HG03108 (cell line): Measurements from ENCODE around the gene LRRC42.
"Not testable (repeated sequence)": the region's sequence is repeated elsewhere in the genome, so short reads cannot be mapped to it uniquely, and the experiment has no call there.

Experiments
- ATAC-seq: cut with Tn5 transposase; IDR thresholded peaks from one replicate; pipeline ENCODE4 v1.9.1; 2021; ENCODE audit warnings: moderate library complexity; ENCODE audit not compliant: unreplicated experiment

LRRC42 gene

DNA sequence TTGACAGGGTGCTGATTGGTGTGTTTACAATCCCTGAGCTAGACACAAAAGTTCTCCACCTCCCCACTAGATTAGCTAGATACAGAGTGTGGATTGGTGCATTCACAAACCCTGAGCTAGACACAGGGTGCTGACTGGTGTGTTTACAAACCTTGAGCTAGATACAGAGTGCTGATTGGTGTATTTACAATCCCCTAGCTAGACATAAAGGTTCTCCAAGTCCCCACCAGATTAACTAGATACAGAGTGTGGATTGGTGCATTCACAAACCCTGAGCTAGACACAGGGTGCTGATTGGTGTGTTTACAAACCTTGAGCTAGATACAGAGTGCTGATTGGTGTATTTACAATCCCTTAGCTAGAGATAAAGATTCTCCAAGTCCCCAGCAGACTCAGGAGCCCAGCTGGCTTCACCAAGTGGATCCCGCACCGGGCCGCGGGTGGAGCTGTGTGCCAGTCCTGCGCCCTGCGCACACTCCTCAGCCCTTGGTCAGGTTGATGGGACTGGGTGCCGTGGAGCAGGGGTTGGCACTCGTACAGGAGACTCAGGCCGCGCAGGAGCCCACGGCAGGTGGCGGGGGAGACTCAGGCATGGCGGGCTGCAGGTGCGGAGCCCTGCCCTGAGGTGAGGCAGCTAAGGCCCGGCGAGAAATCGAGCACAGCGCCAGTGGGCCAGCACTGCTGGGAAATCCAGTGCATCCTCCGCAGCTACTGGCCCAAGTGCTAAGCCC, 57.8 kb downstream of the LRRC42 start:
- not testable (repeated sequence) for ATAC-seq

DNA sequence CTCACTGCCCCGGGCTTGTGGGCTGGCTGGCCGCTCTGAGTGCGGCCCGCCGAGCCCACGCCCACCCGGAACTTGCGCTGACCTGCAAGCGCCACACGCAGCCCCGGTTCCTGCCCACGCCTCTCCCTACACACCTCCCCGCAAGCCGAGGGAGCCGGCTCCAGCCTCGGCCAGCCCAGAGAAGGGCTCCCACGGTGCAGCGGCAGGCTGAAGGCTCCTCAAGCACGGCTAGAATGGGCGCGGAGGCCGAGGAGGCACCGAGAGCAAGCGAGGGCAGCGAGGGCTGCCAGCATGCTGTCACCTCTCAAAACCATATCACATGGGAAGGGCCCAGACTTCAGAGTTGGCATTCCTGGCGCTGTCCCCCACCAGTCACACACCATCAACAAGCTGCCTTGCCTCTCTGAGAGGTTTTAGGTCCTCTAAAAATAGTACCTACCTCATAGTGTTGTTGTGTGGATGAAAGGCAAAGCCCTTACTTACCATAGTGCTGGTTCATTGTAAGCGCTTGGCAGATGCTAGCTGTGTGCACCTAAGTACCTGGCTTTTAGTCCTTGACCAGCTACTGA, 58.4 kb downstream of the LRRC42 start:
- ATAC-seq, result no peak

DNA sequence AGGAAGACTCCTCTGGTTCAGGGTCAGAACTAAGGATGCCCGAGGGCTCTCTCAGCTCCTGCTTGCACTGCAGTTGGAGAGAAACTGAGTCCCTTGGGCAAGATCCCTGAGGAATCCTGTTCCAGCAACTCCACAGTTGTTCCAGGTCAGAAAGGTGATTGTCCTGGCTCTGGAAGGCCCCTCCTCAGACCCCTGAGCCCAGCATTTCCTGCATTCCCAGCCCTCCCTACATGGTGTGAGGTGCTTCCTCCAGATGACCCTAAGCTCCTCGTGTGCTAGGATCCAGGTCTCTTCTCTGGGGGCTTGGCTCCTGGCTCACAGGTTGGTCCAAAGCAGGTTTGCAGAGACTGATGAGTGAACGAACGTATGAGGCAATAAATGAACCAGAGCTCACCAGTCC, 60.4 kb downstream of the LRRC42 start:
- ATAC-seq, result no peak

DNA sequence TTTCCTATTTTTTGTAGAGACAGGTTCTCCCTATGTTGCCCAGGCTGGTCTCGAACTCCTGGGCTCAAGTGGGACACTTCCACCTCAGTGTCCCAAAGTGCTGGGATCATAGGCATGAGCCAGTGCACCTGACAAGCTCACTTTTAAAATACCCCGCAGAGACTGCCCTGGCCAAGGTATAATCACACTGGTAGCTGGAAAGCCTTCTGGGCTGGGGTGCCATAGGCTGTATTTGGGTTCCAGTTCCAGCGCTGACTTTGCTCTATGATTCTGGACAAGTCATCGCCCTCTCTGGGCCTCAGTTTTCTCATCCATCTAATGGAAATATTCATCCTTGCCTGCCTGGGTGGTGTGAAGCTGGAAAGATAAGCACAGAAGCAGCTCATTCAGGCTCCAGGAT, 61.5 kb downstream of the LRRC42 start:
- no peak for ATAC-seq

DNA sequence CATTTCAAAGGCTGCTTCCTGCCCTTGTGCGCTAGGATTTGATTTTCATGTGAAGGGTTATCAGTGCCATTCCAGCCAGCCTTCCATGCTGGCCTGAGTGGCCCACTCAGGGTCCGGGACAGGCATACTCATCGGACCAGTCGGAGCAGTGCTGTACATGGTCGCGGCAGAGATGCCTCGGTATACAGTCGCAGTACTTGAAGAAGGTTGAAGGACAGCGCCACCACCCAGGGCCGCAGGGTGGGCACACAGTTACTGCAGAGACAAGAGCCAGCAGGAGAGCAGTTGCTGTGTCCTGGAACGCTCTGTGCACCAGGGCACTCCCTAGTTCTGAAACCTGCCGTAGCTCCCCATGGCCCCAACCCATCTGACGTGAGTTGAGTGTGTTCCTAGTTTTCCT, 62.7 kb downstream of the LRRC42 start:
- no peak for ATAC-seq

DNA sequence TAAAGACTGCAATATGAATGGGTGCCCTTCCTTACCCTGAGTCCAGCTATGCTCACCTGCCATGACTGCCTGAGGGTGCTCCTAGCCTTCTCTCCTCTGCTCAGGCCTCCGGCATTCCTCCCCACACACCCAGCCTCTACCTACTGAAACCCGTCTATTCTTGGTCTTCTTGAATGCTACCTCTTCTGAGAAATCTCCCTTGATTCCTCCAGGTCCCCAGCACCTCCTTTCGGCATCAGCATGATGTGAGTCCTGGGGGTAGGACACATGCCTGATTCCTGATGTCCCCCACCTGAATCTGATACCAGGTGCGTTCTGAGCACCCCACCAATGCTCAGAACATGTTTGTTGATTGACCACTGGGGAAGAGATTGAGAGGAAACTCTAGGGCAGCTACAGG, 63.3 kb downstream of the LRRC42 start:
- no peak for ATAC-seq

DNA sequence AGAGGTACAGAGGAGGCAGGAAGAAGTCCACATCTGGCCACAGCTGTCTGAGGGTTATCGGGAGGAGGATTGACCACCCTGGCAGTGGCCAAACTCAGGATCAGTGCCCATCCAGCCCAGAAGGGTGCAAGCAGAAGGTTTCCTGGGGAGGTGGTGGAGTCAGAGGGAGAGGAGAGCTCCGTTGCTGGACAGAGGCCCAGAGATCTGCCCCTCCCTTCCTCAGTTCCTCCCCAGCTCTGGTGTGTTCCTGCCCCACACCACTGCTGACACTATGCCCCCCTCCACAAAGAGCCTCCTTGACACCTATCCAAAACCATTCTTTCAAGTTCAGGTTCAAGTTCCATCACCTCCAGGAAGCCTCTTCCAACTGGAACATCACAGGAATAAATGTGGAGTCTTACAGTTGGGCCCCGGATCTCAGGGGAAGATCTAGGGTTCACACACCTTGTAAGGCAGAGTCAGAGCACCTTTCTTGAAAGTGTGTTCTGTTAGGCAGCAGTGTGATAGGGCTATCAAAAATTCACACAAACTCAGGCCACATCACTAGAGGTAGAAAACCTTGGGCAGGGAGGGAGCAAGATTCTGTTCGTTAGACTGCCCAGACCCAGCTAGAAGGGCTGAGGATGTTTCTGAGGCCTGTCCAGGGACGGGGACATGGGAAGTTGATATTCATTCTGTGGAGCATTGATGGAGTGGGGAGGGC, 64.4 kb downstream of the LRRC42 start:
- ATAC-seq, result no peak

DNA sequence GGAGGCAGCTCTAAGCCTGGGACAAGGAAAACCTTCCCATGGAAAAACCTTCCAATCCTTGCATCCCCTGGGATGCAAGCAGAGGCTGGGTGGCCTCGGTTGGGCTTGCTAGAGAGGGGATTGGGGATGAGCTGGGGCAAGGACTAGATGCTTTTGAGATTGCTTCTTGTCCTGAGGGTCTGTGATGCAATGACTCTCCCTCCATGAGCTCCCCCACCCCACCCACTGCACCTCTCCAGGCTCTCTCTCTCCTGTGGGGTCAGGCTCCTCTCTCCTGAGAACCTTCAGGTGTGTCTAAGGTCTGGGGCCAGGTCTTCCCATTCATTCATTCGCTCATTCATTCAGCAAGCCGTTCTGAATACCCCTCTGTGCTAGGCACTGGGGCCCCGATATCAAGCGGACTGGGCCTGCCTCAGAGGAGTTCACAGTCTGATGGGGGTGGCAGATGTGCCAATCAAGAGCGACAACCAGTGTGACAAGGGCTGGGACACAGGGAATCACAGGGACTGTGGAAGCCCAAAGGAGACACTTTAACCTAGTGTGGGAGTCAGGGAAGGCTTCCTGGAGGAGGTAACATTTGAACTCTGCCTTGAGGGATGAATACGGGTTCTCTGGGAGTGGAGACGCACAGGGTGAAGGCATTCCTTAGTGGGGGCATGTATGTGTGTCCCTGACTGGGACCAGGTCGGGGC, 65.3 kb downstream of the LRRC42 start:
- ATAC-seq, result no peak

DNA sequence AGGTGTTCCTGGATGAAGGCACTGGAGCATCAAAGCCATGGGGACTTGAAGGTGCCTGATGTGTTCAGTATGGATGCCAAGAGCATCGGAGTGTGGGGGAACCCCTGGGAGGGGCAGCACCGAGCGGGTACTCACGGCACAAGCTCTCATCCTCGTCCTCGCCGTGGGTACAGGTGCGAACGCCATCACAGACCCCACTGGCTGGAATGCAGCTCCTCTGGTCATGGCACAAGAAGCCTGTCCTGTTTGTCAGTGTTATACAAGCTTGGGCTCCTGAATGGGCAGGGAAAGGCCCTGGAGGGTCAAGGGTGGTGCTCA, 65.8 kb downstream of the LRRC42 start:
- ATAC-seq, result no peak

DNA sequence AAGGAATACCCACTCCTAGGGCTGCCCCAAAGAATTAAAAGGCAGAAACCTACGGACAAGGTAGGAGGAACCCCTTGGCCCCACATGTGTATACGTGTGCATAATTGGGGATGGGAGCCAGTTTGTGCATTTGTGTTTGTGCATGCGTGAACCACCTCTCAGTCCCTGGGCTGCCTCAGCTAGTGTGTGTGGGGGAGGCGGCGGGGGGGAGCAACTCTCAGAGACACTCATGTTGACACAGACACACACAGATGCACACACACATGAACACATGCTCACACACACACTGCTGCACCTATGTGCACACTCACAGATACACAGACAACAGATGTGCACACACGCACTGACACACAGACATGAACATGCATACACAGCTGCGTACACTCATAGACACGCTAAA, 66.7 kb downstream of the LRRC42 start:
- ATAC-seq, result no peak

DNA sequence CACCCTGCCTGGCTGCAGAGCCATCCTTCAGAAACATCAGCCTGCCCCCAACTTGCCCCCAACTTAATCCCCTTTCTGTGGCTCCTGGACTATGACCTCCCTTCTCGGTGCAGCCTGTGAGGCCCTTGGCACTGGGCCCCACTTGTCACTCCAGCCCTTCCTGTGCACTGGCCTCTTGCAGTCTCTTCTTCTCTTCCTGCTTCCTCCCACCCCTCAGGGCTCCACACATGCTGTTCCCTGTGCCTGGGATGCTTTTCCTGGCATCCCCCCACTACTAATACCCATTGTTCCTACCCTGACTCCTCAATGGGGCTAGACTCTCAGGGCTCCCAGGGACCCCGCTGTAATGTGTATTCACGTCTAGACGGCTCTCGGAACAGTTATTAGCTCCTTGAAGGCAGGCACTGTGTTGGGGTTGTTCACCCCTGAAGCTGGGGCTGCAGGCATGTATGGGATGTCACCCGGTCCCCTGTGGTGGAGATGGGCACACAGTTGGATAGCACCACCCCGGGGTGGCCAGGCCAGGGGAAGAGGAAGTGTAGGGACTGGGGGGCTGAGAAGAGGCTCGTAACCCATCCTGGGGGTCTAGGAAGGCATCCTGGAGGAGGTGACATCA, 67.4 kb downstream of the LRRC42 start:
- ATAC-seq, result no peak

DNA sequence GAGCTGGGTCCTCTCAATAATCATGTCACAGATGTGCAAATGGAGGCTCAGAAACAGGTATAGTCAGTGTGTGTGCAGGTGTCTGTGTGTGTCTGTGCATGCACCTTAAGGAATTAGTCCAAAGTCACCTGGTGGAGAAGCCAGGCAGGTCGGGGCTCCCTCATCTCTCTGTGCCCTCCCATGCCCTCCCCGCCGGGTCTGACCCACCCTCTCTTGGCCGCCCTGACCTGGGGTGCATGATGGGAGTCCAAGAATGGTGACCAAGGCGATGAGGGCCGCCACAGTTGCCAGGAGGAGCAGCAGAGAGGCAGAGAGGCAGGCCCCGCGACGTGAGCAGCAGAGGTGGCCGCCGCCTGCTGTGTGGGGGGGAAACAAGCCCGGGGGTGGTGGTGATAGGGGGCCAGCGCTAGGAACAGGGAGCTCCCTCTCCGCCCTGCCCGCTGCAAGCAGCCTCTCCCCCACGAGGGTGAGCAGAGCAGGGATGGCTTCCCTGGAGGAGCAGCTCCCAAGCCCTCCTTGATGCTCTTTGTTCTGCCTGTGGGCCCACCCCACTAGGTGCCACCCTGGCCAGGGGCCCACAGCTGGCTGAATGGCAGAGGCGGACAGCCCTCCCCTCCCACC, 68.0 kb downstream of the LRRC42 start:
- ATAC-seq, result no peak

DNA sequence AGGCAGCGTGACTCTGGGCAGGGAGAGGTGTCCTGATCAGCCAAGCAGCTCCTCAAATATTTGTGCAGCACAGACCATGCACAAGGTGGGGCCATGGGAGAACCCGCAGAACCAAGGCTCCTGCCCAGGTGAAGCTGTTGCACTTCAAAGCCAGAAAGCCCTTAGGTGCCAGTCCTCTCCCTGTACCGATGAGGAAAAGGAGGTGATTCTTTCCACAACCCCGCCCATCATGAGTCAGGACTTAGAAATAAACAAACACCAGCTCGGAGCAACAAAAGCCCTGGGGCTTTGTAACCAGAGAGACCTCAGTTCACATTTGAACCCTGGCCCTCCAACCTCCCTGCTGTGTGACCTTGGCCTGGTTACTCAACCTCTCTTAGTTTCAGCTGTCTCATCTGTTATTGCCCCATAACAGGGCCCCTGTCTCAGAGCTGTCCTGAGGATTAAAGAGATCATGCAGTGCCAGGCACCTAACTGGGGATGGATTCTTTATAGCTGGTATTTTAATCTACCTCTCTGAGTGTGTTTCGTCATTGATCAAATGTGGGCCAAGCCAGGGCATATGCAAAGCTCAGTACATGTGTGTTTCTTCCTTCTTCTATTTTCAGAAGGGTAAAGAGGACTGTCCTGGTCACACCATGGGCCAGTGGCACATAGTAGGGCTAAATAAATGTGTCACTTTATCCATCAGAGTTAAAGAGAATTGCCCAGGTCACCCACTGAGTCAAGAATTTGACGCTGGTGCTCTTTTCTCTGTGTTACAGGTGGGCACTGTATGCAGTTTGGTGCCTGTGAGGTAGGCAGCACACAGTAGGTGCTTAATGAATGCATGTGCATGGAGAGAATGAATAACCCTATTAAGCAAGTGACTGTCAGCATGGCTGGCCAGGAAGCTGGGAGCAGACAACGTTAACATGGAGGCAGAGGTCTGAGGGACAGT, 70.5 kb downstream of the LRRC42 start:
- ATAC-seq, result no peak
